GM12875 (cell line): ENCODE results near the gene RAB3C.

Experiments
- H3K4me3 ChIP-seq: one replicate; pipeline ENCODE4 v1.5.1; 2011; ENCODE audit warnings: low read depth, low read length, control low read depth
- CTCF ChIP-seq: IDR thresholded peaks from 2 replicates; pipeline ENCODE4 v1.5.1; 2011; ENCODE audit warnings: low read depth, mild to moderate bottlenecking, control low read depth, inconsistent platforms, low read length, moderate library complexity, borderline replicate concordance; ENCODE audit not compliant: insufficient read depth

Gene RAB3C

GRCh38 chr5:58898006-58898405, 315.1 kb downstream of the RAB3C start:
- no peak overlapping the region for H3K4me3 ChIP-seq
- TF ChIP-seq CTCF = no peak

GRCh38 chr5:58898538-58898937, 315.7 kb downstream of the RAB3C start:
- no peak for TF ChIP-seq CTCF
- no peak overlapping the region for H3K4me3 ChIP-seq

GRCh38 chr5:58901271-58901670, 318.4 kb downstream of the RAB3C start:
- H3K4me3 ChIP-seq = no peak overlapping the region
- no peak for TF ChIP-seq CTCF

GRCh38 chr5:58902305-58902704, 319.4 kb downstream of the RAB3C start:
- no peak for TF ChIP-seq CTCF
- H3K4me3 ChIP-seq = no peak overlapping the region

- TF ChIP-seq CTCF = no peak
- H3K4me3 ChIP-seq = no peak overlapping the region
These were observed 319.9 kb downstream of the RAB3C start for GRCh38 chr5:58902765-58903164.

GRCh38 chr5:58904737-58905136, 321.9 kb downstream of the RAB3C start:
- no peak overlapping the region for H3K4me3 ChIP-seq
- TF ChIP-seq CTCF = no peak

- no peak overlapping the region for H3K4me3 ChIP-seq
- no peak for TF ChIP-seq CTCF
These were observed 323.1 kb downstream of the RAB3C start for GRCh38 chr5:58905944-58906343.
